ENCODE measurements around the gene PANK2. TPM values are rescaled to one million over a fixed set of nuclear protein-coding genes. Genes with fewer than 3 reads are reported as not detected.
"Not testable (repeated sequence)": the region's sequence is repeated elsewhere in the genome, so short reads cannot be mapped to it uniquely, and the experiment has no call there.

The PANK2 gene
- 50.8 and 51.7 TPM in 2 replicates for total RNA-seq
- 32.0 and 33.7 TPM in 2 replicates for polyA plus RNA-seq
- 30.9 and 41.6 TPM in 2 replicates for polyA plus RNA-seq (2012)
- 4.7 and 25.1 TPM in 2 replicates for polyA minus RNA-seq (ENCODE audit: low replicate concordance)

DNA sequence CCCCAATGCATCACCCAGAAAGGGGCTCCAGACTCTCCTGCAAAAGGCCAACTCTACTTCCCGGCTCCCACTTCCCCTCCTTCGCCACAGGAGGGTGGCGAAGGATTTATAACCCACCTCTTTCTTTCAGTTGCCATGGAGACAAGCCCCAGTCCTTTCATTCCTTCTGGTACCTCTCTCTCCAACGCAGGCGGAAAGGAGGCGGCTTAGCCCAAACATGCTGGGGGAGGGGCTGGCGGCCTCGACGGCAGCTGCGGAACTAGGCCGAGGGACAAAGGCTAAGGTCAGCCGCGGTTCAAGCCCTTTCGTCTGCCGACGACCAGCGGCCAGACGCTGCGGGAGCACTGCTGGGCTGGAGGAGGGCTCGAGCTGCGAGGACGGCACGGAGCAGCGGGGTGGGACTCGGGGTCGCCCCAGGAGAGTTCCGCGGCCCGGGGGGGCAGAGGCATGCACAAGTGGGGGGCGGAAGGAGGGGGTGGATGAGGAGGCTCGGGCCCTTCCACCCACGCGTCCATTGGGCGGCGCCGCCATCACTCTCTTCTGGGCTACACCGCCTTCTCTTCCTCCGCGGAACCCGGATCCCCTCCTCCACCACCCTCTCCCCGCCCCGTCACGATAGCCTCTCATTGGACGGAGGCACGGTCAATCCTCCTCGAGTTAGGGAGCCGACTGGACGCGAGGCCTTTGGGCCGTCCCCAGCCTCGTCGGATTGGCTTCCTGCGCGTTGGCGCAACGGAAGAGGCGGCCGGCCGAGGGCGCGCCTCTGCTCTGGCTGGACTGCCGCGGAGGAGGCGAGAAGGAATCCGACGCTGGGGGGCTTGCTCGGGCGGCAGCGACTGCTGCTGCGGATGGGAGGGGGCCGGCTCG is at the start of gene PANK2:
Gene PANK2 (plus strand): TSS at position 766 of the 867 bp plus-strand sequence.
- peak within 1 kb of the TSS; percentile 91 for H3K9ac ChIP-seq (ENCODE audit: insufficient read depth, low read length)
- H3K27me3 ChIP-seq (ENCODE audit: control insufficient read depth, insufficient read depth, low read length) = no peaks in the 10 kb centered on the region
- peak within 1 kb of the TSS; percentile 96 for H3K4me2 ChIP-seq (ENCODE audit: extremely low read depth, insufficient read depth, low read length)
- H2AFZ ChIP-seq (ENCODE audit: low read length) = peak within 1 kb of the TSS; percentile 67
- H3K4me1 ChIP-seq (ENCODE audit: control insufficient read depth, extremely low read depth, insufficient read depth, low read length) = peaks cover 10% of the 10 kb centered on the region
- peak within 1 kb of the TSS; percentile 65 to 99 (median 86) for H3K4me3 ChIP-seq (replicated peaks in 1 of 4; ENCODE audit: control extremely low read depth in 1 of 4, insufficient read depth in 1 of 4, low read depth in 3 of 4, low read length in 4 of 4)
- no peaks in the 10 kb centered on the region for H3K9me3 ChIP-seq (ENCODE audit: control insufficient read depth, insufficient read depth, low read depth, low read length)
- peak within 1 kb of the TSS; percentile 97 for H3K27ac ChIP-seq (ENCODE audit: insufficient read depth, low read length)
- H3K36me3 ChIP-seq (ENCODE audit: control insufficient read depth, insufficient read depth, low read length) = no peaks in the 10 kb centered on the region
- TF ChIP-seq EZH2 (IDR thresholded peaks at IDR 0.05; ENCODE audit: low read length, missing control alignments) = no peak
- TF ChIP-seq, protein P1, sequence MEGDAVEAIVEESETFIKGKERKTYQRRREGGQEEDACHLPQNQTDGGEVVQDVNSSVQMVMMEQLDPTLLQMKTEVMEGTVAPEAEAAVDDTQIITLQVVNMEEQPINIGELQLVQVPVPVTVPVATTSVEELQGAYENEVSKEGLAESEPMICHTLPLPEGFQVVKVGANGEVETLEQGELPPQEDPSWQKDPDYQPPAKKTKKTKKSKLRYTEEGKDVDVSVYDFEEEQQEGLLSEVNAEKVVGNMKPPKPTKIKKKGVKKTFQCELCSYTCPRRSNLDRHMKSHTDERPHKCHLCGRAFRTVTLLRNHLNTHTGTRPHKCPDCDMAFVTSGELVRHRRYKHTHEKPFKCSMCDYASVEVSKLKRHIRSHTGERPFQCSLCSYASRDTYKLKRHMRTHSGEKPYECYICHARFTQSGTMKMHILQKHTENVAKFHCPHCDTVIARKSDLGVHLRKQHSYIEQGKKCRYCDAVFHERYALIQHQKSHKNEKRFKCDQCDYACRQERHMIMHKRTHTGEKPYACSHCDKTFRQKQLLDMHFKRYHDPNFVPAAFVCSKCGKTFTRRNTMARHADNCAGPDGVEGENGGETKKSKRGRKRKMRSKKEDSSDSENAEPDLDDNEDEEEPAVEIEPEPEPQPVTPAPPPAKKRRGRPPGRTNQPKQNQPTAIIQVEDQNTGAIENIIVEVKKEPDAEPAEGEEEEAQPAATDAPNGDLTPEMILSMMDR (conservative IDR thresholded peaks at IDR 0.05 in 1 of 2, IDR thresholded peaks at IDR 0.05 in 1 of 2; ENCODE audit: low read depth in 1 of 2, low read length in 2 of 2) = peak; percentile 48 to 58
- H3K79me2 ChIP-seq (ENCODE audit: control insufficient read depth, insufficient read depth, low read length) = peaks cover 63% of the 10 kb centered on the region
- peaks cover 7% of the 10 kb centered on the region for H4K20me1 ChIP-seq (ENCODE audit: control insufficient read depth, extremely low read depth, insufficient read depth, low read length)
- DNase-seq (ENCODE audit: low read depth in 2 of 2) = peak; percentile 99

DNA sequence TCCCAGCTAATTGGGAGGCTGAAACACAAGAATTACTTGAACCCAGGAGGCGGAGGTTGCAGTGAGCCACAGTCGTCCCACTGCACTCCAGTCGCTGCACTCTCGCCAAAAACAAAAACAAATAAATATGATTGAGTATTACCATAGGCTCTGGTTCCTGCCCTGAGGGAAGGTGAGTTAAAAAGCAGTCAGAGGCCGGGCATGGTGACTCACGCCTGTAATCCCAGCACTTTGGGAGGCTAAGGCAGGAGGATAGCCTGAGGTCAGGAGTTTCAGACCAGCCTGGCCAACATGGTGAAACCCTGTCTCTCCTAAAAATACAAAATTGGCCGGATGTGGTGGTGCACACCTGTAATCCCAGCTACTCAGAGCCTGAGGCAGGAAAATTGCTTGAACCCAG is 49.0 kb upstream of the PANK2 start:
- H3K4me3 ChIP-seq (replicated peaks in 1 of 4; ENCODE audit: control extremely low read depth in 1 of 4, insufficient read depth in 1 of 4, low read depth in 3 of 4, low read length in 4 of 4); H3K27me3 ChIP-seq (ENCODE audit: control insufficient read depth, insufficient read depth, low read length); H3K9me3 ChIP-seq (ENCODE audit: control insufficient read depth, insufficient read depth, low read depth, low read length); H3K4me1 ChIP-seq (ENCODE audit: control insufficient read depth, extremely low read depth, insufficient read depth, low read length); H3K27ac ChIP-seq (ENCODE audit: insufficient read depth, low read length); DNase-seq (ENCODE audit: low read depth in 2 of 2); H2AFZ ChIP-seq (ENCODE audit: low read length); H3K4me2 ChIP-seq (ENCODE audit: extremely low read depth, insufficient read depth, low read length); H3K36me3 ChIP-seq (ENCODE audit: control insufficient read depth, insufficient read depth, low read length); H3K9ac ChIP-seq (ENCODE audit: insufficient read depth, low read length); H4K20me1 ChIP-seq (ENCODE audit: control insufficient read depth, extremely low read depth, insufficient read depth, low read length); H3K79me2 ChIP-seq (ENCODE audit: control insufficient read depth, insufficient read depth, low read length): not testable (repeated sequence)

DNA sequence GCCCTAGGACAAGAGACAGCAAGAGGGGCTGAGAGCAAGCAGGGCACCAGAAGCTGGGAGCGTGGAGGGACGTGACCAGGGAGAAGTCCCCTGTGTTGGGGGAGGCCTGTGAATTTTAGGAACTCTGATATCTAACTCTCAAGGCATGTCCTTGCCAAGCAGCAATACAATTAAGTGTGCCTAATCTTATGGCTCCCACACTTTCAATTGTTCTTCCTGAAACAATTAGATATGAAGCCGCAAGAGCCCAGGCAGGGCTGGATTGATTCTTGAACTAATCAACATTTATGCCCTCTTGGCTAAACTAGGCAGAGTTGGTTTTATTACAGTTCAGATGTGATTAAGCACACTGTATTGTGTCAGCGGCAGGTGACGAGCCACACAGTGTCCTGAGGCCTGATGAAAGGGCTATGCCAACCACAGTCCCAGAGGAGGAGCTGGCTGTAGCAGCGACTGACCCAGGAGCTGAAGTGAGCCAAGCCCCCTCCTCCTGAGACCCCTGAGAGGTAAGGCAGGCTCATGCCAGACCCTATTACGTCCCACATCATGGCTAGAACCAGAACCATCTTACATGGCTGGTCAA is 46.7 kb upstream of the PANK2 start:
- Histone ChIP-seq H3K27ac (ENCODE audit: insufficient read depth, low read length) (peak overlapping the region; percentile 7), H3K79me2 (ENCODE audit: control insufficient read depth, insufficient read depth, low read length) (peaks cover 12% of the 10 kb centered on the region), H4K20me1 (ENCODE audit: control insufficient read depth, extremely low read depth, insufficient read depth, low read length) (no peaks in the 10 kb centered on the region), H3K9me3 (ENCODE audit: control insufficient read depth, insufficient read depth, low read depth, low read length) (no peaks in the 10 kb centered on the region), H3K27me3 (ENCODE audit: control insufficient read depth, insufficient read depth, low read length) (no peaks in the 10 kb centered on the region), H3K4me2 (ENCODE audit: extremely low read depth, insufficient read depth, low read length) (no peak overlapping the region), H3K4me1 (ENCODE audit: control insufficient read depth, extremely low read depth, insufficient read depth, low read length) (peaks cover 7% of the 10 kb centered on the region), H2AFZ (ENCODE audit: low read length) (no peak overlapping the region), H3K9ac (ENCODE audit: insufficient read depth, low read length) (no peak overlapping the region), H3K4me3 (replicated peaks in 1 of 4; ENCODE audit: control extremely low read depth in 1 of 4, insufficient read depth in 1 of 4, low read depth in 3 of 4, low read length in 4 of 4) (no peak overlapping the region), H3K36me3 (ENCODE audit: control insufficient read depth, insufficient read depth, low read length) (no peaks in the 10 kb centered on the region)
- TF ChIP-seq, protein P1 (conservative IDR thresholded peaks at IDR 0.05 in 1 of 2, IDR thresholded peaks at IDR 0.05 in 1 of 2; ENCODE audit: low read depth in 1 of 2, low read length in 2 of 2) = no peak
- TF ChIP-seq EZH2 (IDR thresholded peaks at IDR 0.05; ENCODE audit: low read length, missing control alignments) = no peak
- DNase-seq (ENCODE audit: low read depth in 2 of 2) = no peak
